Effector CD8-positive, alpha-beta T cell (primary cell): ENCODE measurements around the gene PDZD8.
"Not testable (repeated sequence)": the region's sequence is repeated elsewhere in the genome, so short reads cannot be mapped to it uniquely, and the experiment has no call there.

Experiments
- DNase-seq: peaks from one replicate; lab custom pipeline; 2025; lab: John Stamatoyannopoulos, UW

PDZD8 gene

GRCh38 chr10:117294039-117294645 is 81.1 kb downstream of the PDZD8 start:
- DNase-seq: no peak

- not testable (repeated sequence) for DNase-seq
Measured at GRCh38 chr10:117290872-117291271, 84.4 kb downstream of the PDZD8 start.

DNA sequence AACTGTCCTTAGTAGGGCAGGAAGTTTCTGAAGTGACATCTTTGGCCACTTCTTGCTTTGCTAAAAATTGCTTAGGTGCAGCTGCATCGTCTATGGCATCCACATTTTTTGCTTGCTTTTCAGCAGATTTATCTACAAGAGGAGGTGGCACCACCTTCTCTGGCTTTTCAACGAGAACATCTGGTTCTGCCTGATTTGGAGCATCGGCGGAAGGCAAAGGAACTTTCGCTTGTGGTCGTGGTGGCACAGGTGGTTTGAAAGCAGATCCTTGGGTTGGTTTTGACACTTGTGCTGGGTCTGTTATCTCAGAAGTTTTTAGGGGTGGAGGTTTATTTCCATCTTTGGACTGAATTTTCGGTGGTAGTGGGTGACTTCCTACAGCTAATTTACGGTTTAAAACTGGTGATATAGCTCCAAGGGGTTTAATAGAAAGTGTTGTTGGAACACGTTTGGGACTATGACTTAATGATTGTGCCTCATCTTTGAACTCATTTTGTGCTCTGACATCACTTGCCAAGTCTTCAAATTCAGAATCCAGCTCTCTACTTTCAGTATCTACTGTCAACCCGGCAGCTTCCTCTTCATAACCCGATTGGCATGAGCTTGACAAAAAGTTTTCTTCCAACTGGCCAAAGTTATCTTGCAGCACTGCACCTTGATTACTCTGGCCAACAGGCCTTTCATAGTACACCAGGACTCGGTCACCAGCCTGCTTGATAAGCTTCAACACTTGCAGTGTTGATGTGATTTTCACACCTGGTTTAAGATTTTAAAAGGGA is 90.3 kb downstream of the PDZD8 start:
- no peak for DNase-seq

GRCh38 chr10:117277675-117278074 is 97.6 kb downstream of the PDZD8 start:
- DNase-seq: no peak

DNA sequence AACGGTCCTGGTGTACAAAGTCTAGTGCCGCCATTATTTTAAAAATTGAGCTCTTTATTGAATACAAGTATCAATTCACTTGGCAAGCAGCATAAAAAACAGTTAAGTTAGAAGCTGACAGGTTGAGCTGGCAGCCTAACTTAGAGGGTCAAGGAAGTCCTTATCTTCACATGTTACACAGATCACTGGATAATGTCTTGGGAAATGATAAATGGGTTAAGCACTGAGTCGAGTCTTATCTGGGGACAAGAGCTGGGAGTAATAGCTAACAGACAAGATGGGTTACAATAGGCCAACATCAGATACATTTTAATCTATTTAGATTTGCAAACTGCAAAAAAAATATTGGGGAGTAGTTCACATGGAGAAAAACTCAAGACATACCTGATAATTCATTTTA is 100.1 kb downstream of the PDZD8 start:
- DNase-seq: no peak

GRCh38 chr10:117274509-117274908 is 100.7 kb downstream of the PDZD8 start:
- DNase-seq: no peak

GRCh38 chr10:117273980-117274379 is 101.3 kb downstream of the PDZD8 start:
- DNase-seq: no peak

DNA sequence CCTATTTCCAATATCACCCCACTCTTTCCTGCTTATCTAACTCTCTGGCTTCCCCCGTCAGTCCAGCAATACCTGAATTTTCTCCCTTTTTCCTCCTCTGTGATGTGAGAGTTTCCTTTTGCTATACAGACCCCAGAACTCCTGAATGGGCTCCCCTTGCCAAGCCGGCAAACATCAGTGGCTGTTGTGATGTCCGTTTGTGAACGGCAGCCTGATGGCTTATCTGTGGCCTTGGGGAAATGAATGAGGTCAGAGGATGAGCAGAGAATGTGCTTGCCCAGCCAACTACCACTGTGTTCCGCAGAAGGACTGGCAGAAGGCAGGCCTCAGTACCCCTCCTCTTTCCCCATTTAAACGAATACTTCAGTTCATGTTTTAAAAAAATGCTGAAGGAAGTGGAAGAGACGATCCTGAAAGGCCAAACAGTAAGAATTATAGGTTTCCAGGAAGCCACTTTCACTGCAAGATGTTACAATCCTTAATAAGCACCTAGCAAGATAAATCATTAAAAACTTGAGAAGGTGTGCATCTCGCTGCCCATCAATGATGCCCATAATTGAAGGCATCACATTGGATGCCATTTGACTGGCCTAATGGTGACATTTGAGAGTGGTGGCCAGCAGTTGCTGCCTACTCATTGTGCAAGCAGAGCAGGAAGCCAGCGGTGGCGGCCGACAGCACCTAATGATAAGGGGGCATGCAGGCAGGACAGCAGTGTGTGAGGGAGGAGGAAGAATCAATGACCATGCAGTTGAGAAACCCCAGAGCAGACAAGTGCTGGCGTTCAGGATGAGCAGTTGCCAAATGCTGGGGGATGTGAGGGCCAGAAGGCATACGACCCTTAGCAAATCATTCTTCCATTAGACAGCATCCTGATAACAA is 102.8 kb downstream of the PDZD8 start:
- no peak for DNase-seq

DNA sequence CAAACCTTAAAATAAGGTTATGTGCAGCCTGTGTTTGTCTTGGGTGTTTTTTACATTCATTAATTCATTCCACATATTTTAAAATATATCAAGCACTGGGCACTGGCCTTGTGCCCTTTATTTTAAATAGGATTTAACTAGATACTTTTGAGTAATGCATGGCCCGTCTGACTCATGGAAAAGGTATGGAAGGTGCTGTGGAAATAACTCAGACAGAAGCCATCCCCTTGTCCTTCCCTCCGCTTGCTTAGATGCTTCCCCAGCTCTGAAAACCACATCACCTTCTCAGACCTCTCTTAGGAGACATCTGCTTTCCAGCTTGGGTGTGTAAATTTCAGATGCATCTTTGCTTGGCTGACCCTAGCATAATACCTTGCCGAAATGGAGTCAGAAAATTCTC is 103.8 kb downstream of the PDZD8 start:
- no peak for DNase-seq

DNA sequence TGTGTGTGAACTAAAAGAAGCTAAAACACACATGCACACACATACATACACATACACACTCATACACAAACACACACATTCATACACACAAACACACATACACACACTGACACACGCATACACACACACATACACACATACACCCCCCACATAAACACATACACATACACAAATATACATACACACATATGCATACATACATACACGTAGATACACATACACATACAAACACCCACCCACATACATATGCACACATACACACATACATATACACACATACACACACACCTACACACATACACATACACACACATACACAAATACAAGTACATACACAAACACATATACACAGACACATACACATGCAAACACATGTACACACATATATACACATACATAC is 106.3 kb downstream of the PDZD8 start:
- no peak for DNase-seq

DNA sequence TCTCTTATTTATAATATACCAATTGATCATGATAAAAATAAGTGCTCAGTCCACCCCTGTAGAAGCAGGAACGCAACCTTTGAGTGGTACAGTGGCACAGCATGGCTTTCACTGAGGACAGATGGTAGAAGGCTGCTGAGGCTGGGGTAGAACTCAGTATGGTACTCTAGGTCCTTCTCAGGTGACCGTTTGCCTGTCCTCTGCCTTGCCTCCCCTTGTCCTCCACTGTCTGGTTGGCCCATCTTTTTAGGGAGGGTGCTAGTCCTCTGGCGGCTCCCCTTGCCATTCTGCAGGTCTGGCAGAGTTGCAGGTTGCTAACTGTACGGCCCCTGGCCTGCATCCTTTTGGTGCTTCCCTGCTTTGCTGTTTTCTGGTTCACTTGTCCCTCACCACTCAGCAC is 107.0 kb downstream of the PDZD8 start:
- DNase-seq: no peak

- no peak for DNase-seq
Measured at GRCh38 chr10:117266812-117267211, 108.4 kb downstream of the PDZD8 start.

GRCh38 chr10:117266400-117266799 is 108.8 kb downstream of the PDZD8 start:
- DNase-seq: no peak

GRCh38 chr10:117264782-117265181 is 110.5 kb downstream of the PDZD8 start:
- DNase-seq: no peak

GRCh38 chr10:117262903-117263293 is 112.3 kb downstream of the PDZD8 start:
- DNase-seq: no peak

DNA sequence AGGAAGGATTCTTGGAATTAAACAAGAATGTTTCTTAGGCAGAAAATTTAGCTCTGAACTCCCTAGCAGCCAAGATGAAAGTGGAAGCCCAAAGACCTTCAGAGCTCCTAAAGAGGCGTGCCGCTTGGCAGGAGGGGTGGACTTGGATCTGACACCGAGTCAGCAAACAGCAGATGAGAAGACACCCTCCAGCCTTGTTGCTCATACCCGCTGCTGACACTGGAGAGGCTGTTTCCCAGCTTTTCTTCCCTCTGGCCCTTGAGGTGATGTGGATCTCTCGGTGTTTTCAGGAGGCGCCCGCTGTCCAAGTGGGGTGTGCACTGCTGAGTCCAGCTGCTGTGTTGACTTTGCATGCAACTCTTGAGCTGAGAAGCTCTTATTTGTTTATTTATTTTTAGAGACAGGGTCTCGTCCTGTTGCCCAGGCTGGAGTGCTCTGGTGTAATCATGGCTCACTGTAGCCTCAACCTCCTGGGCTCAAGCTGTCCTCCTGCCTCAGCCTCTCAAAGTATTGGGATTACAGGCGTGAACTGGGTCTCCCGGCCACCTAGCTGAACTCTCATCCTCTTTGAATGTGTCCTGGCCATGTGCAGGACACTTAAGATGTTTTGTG is 112.8 kb downstream of the PDZD8 start:
- no peak for DNase-seq

GRCh38 chr10:117261501-117261900 is 113.7 kb downstream of the PDZD8 start:
- DNase-seq: no peak

- no peak for DNase-seq
Measured at GRCh38 chr10:117260084-117260483, 115.2 kb downstream of the PDZD8 start.

DNA sequence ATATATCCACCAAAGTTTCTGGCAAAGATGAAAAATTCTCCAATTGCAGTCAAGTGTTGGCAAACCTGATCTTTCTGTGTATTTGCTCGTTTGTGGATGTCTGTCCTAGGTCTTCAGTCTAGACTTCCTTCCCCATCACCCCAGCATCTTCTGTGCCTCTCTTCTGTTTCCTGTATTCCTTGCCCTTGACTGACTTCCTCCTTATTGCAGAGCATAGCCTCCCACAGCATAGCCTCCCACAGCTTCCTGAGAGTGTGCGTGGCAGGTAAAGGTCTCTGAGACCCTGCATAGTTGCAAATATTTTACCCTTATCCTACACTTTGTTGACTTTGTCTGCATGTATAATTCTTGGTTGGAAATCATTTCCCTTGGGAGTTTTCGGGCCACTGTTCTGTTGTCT is 116.0 kb downstream of the PDZD8 start:
- no peak for DNase-seq

- DNase-seq: no peak
Measured at GRCh38 chr10:117257721-117258120, 117.5 kb downstream of the PDZD8 start.

DNA sequence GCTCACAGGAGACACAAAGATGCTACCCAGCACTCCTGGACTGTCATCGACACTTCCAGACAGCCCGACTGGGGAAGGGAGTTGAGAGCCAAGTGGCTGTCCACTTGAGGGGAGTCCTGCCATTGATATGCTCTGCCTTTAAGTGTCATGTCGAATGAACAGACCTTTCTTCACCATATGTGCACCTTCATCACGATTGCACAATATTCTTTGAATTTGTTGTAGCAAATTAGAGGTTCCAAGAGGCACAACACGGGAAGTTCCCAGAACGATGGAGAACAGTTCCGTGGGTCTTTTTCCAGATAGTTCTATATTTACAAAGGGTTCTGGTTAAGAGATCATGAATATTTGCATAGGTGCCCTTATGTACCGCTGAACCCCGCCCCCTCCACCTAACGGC is 118.3 kb downstream of the PDZD8 start:
- DNase-seq: no peak

- no peak for DNase-seq
Measured at GRCh38 chr10:117255835-117256460, 119.3 kb downstream of the PDZD8 start.
